HG03139 (cell line): ENCODE data around the gene SLC25A6.
"Not testable (repeated sequence)": the region's sequence is repeated elsewhere in the genome, so short reads cannot be mapped to it uniquely, and the experiment has no call there.

Source experiments
- ATAC-seq: cut with Tn5 transposase; IDR thresholded peaks from one replicate; pipeline ENCODE4 v1.9.1; 2021; ENCODE audit not compliant: unreplicated experiment

The SLC25A6 gene

GRCh38 chrX:1355131-1356046 is 36.5 kb downstream of the SLC25A6 start:
- ATAC-seq, result no peak

GRCh38 chrX:1354036-1355019 is 37.6 kb downstream of the SLC25A6 start:
- no peak for ATAC-seq

GRCh38 chrX:1351981-1352714 is 39.8 kb downstream of the SLC25A6 start:
- no peak for ATAC-seq

DNA sequence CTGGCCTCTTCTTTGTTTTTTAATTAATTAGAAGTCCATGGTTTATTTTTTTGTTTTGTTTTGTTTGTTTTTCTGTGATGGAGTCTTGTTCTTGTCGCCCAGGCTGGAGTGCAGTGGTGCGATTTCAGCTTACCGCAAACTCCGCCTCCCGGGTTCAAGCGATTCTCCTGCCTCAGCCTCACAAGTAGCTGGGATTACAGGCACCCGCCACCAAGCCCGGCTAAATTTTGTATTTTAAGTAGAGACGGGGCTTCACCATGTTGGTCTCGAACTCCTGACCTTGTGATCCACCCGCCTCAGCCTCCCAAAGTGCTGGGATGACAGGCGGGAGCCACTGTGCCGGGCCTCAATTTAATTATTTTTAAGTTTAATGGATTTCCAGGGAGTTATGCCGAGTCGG is 42.3 kb downstream of the SLC25A6 start:
- ATAC-seq, result not testable (repeated sequence)

GRCh38 chrX:1341545-1342184 is 50.2 kb downstream of the SLC25A6 start:
- no peak for ATAC-seq

DNA sequence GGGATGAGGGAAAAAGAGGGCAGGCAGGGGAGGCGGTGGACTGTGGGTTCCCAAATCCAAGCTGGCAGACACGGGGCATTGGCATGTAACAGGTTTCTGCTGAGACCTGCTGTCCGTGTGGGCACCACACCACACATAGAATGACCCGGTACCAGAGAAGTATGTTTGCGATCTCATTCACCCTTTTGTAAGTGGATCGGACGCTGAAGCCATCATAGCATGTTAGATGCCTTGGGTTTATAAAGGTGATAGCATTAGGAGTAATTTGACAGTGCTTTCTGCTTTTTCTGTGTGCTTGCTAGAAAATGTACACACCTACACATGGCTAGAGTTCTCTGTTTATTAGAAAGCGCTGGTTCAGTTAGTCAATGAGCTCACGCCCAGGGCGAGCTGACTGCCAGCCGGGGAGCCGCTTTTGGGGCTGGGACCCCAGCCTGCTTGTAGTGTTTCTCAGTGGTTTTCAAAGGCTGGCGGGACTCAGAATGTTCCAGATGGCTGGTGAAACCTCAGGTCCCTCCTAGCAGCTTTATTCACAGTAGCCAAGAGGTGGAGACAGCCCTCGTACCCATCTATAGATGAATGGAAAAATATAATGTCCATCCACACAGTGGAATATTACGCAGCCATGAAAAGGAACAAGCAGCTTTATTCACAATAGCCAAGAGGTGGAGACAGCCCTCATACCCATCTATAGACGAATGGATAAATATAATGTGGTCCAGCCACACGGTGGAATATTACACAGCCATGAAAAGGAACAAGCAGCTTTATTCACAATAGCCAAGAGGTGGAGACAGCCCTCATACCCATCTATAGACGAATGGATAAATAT is 54.7 kb downstream of the SLC25A6 start:
- ATAC-seq, result no peak

DNA sequence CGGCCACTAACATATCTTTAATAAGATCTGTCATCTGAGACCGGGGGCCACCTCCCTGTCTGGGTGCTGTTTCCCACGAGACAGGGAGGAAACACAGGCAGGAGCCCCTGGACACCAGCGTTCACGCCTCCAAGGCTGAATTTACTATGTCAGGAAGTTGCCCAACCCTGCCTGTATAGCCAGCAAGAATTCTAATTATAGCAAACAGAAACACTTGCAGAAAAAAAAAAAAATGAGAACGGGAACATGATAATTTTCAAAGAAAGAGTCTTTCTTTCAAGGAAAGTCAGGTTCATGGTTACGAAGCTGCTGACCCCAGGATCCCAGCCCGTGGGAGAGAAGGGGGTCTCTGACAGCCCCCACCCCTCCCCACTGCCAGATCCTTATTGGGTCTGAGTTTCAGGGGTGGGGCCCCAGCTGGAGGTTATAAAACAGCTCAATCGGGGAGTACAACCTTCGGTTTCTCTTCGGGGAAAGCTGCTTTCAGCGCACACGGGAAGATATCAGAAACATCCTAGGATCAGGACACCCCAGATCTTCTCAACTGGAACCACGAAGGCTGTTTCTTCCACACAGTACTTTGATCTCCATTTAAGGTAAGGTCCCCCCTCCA is 55.5 kb downstream of the SLC25A6 start, which contains the start of gene IL3RA:
Gene IL3RA (plus strand): TSS at position 455 of the 613 bp plus-strand sequence. CDS start 4,981 bp downstream, outside the sequence.
- ATAC-seq, result no peak
